ENCODE results near the gene MED27.
A peak's percentile ranks its signal among the peaks of the same experiment; 100 is the strongest.

MED27 gene

GRCh38 chr9:132001567-132001966 is 78.1 kb downstream of the MED27 start:
- TF ChIP-seq ZNF701 (tag by site-specific recombination; IDR thresholded peaks at IDR 0.05), result peak; percentile 99
- TF ChIP-seq TSHZ1 (tag by site-specific recombination; IDR thresholded peaks at IDR 0.05; ENCODE audit: borderline replicate concordance), result no peak
- ChIA-PET CTCF (interaction anchor here (0.8 to 1.2 kb wide), 2 partner anchors 12 to 235 kb away, joined by 3 read pairs; no protein-coding TSS in a partner anchor), POLR2A (no interaction called here)
- Histone ChIP-seq H3K27ac (ENCODE audit: extremely low read depth, low read depth, low read length) (no peak overlapping the region), H3K9me3 (ENCODE audit: control insufficient read depth, insufficient read depth, low read depth, low read length) (no peaks in the 10 kb centered on the region), H3K4me1 (ENCODE audit: control insufficient read depth, insufficient read depth, low read length) (no peaks in the 10 kb centered on the region), H3K36me3 (ENCODE audit: control insufficient read depth in 2 of 2, insufficient read depth in 1 of 2, low read length in 2 of 2) (no peaks in the 10 kb centered on the region), H3K4me3 (ENCODE audit: low read depth, low read length) (no peak overlapping the region)

GRCh38 chr9:132000659-132001058 is 79.0 kb downstream of the MED27 start:
- Histone ChIP-seq H3K4me3 (ENCODE audit: low read depth, low read length) (no peak overlapping the region), H3K9me3 (ENCODE audit: control insufficient read depth, insufficient read depth, low read depth, low read length) (no peaks in the 10 kb centered on the region), H3K4me1 (ENCODE audit: control insufficient read depth, insufficient read depth, low read length) (no peaks in the 10 kb centered on the region), H3K36me3 (ENCODE audit: control insufficient read depth in 2 of 2, insufficient read depth in 1 of 2, low read length in 2 of 2) (peaks cover 0 to 2% of the 10 kb centered on the region in 2 experiments; a peak in 1 of 3 replicates), H3K27ac (ENCODE audit: extremely low read depth, low read depth, low read length) (no peak overlapping the region)
- TF ChIP-seq ZNF211 (tag by site-specific recombination; IDR thresholded peaks at IDR 0.05; ENCODE audit: low read depth), result no peak
- peak; percentile 72; the same call in 1 of the 2 replicates for TF ChIP-seq ZNF121 (tag by site-specific recombination; IDR thresholded peaks at IDR 0.05)
- POLR2A ChIA-PET, result no interaction called here
- CTCF ChIA-PET, result interaction anchor here (0.7 to 1.1 kb wide), 4 partner anchors 15 to 235 kb away, joined by 3 read pairs; no protein-coding TSS in a partner anchor

GRCh38 chr9:131999692-132000551 is 79.7 kb downstream of the MED27 start:
- H3K9me3 ChIP-seq (ENCODE audit: control insufficient read depth, insufficient read depth, low read depth, low read length), result no peaks in the 10 kb centered on the region
- ChIA-PET POLR2A (no interaction called here), CTCF (interaction anchor here (0.7 to 1.1 kb wide), 3 partner anchors 19 to 138 kb away, joined by 3 read pairs; no protein-coding TSS in a partner anchor)
- H3K36me3 ChIP-seq (ENCODE audit: control insufficient read depth in 2 of 2, insufficient read depth in 1 of 2, low read length in 2 of 2), result peaks cover 0 to 7% of the 10 kb centered on the region in 2 experiments; a peak in 1 of 3 replicates
- H3K4me1 ChIP-seq (ENCODE audit: control insufficient read depth, insufficient read depth, low read length), result no peaks in the 10 kb centered on the region
- TF ChIP-seq ZNF626 (tag by site-specific recombination; IDR thresholded peaks at IDR 0.05), result no peak
- no peak for TF ChIP-seq ZNF488 (tag by site-specific recombination; IDR thresholded peaks at IDR 0.05)
- no peak for TF ChIP-seq PRDM2 (tag by site-specific recombination; IDR thresholded peaks at IDR 0.05; ENCODE audit: borderline replicate concordance)
- TF ChIP-seq YY1 (tag by site-specific recombination; IDR thresholded peaks at IDR 0.05), result no peak
- peak; percentile 96 for TF ChIP-seq PRDM1 (tag by site-specific recombination; IDR thresholded peaks at IDR 0.05)
- no peak for TF ChIP-seq SETDB1 (IDR thresholded peaks at IDR 0.05; ENCODE audit: insufficient read length, low read length)
- no peak for TF ChIP-seq ZNF707 (tag by site-specific recombination; IDR thresholded peaks at IDR 0.05)
- TF ChIP-seq GLIS1 (tag by site-specific recombination; IDR thresholded peaks at IDR 0.05), result no peak
- no peak for TF ChIP-seq REST (tag by site-specific recombination; IDR thresholded peaks at IDR 0.05)
- no peak overlapping the region for H3K27ac ChIP-seq (ENCODE audit: extremely low read depth, low read depth, low read length)
- no peak overlapping the region for H3K4me3 ChIP-seq (ENCODE audit: low read depth, low read length)

Data from HEK293 (cell line).